H9 (cell line): Measurements from ENCODE around the gene ANKRD29. TPM values are rescaled to one million over a fixed set of nuclear protein-coding genes. Genes with fewer than 3 reads are reported as not detected.

Experiments used
- DNase-seq: peaks from one replicate; pipeline ENCODE4 v3.0.0-alpha.2; 2017
- H2AFZ ChIP-seq: one replicate; pipeline ENCODE4 v1.6.1; 2013; ENCODE audit warnings: mild to moderate bottlenecking, low read length, control low read depth, moderate library complexity
- H2AK5ac ChIP-seq: 2 replicates; pipeline ENCODE4 v1.6.1; 2013; ENCODE audit warnings: low read length, control low read depth, mixed read lengths; ENCODE audit not compliant: insufficient read length
- H2BK120ac ChIP-seq: one replicate; pipeline ENCODE4 v1.6.1; 2013; ENCODE audit warnings: low read depth, mild to moderate bottlenecking, low read length, control low read depth, inconsistent platforms; ENCODE audit not compliant: poor library complexity, severe bottlenecking
- H2BK12ac ChIP-seq: 2 replicates; pipeline ENCODE4 v1.6.1; 2013; ENCODE audit warnings: low read length, control low read depth, mixed read lengths, low read depth; ENCODE audit not compliant: insufficient read length
- H2BK15ac ChIP-seq: 2 replicates; pipeline ENCODE4 v1.6.1; 2013; ENCODE audit warnings: low read depth, low read length, control low read depth
- H2BK20ac ChIP-seq: one replicate; pipeline ENCODE4 v1.6.1; 2013; ENCODE audit warnings: low read depth, mild to moderate bottlenecking, low read length, control low read depth, inconsistent platforms; ENCODE audit not compliant: poor library complexity, severe bottlenecking
- H2BK5ac ChIP-seq: 2 replicates; pipeline ENCODE4 v1.6.1; 2013; ENCODE audit warnings: low read length, control low read depth, mixed read lengths; ENCODE audit not compliant: insufficient read length
- H3K14ac ChIP-seq: 2 replicates; pipeline ENCODE4 v1.6.1; 2013; ENCODE audit warnings: low read length, control low read depth; ENCODE audit not compliant: insufficient read depth
- H3K18ac ChIP-seq: 2 replicates; pipeline ENCODE4 v1.6.1; 2013; ENCODE audit warnings: low read depth, mild to moderate bottlenecking, mixed read lengths, low read length, control low read depth; ENCODE audit not compliant: insufficient read length
- H3K23ac ChIP-seq: 2 replicates; pipeline ENCODE4 v1.6.1; 2013; ENCODE audit warnings: low read length, control low read depth, mixed read lengths, low read depth; ENCODE audit not compliant: insufficient read length
- H3K23me2 ChIP-seq: 2 replicates; pipeline ENCODE4 v1.6.1; 2013; ENCODE audit warnings: low read depth, mild to moderate bottlenecking, mixed read lengths, low read length, control low read depth; ENCODE audit not compliant: insufficient read length, poor library complexity, severe bottlenecking
- H3K27ac ChIP-seq: 2 replicates; pipeline ENCODE4 v1.5.1; 2013; ENCODE audit warnings: low read length, control low read depth, mixed read lengths, low read depth; ENCODE audit not compliant: insufficient read length
- H3K27me3 ChIP-seq: 2 replicates; pipeline ENCODE4 v1.6.1; 2013; ENCODE audit warnings: low read length, control low read depth, inconsistent platforms; ENCODE audit not compliant: insufficient read depth
- H3K4ac ChIP-seq: 2 replicates; pipeline ENCODE4 v1.6.1; 2013; ENCODE audit warnings: low read depth, mild to moderate bottlenecking, control low read depth, inconsistent platforms, low read length, moderate library complexity
- H3K4me1 ChIP-seq: 2 replicates; pipeline ENCODE4 v1.6.1; 2013; ENCODE audit warnings: low read length, control low read depth, inconsistent platforms; ENCODE audit not compliant: insufficient read depth
- H3K4me2 ChIP-seq: 2 replicates; pipeline ENCODE4 v1.6.1; 2013; ENCODE audit warnings: low read length, control low read depth, mixed read lengths; ENCODE audit not compliant: insufficient read length, insufficient read depth
- H3K56ac ChIP-seq: 2 replicates; pipeline ENCODE4 v1.6.1; 2013; ENCODE audit warnings: low read depth, mild to moderate bottlenecking, mixed read lengths, low read length, control low read depth; ENCODE audit not compliant: insufficient read length
- H3K79me1 ChIP-seq: 2 replicates; pipeline ENCODE4 v1.6.1; 2013; ENCODE audit warnings: low read depth, mild to moderate bottlenecking, moderate library complexity, low read length, control low read depth, inconsistent platforms; ENCODE audit not compliant: insufficient read depth, poor library complexity, severe bottlenecking
- H3K79me2 ChIP-seq: 2 replicates; pipeline ENCODE4 v1.6.1; 2013; ENCODE audit warnings: low read length, control low read depth, inconsistent platforms; ENCODE audit not compliant: insufficient read depth
- H3K9ac ChIP-seq: 2 replicates; pipeline ENCODE4 v1.6.1; 2013; ENCODE audit warnings: low read length, control low read depth, mixed read lengths; ENCODE audit not compliant: insufficient read length; ENCODE audit errors: extremely low read depth
- H3K9me3 ChIP-seq: one replicate; pipeline ENCODE4 v1.6.1; 2013; ENCODE audit warnings: low read depth, low read length, inconsistent platforms; ENCODE audit not compliant: control insufficient read depth
- H3T11ph ChIP-seq: one replicate; pipeline ENCODE4 v1.6.1; 2013; ENCODE audit warnings: mild to moderate bottlenecking, low read length, control low read depth, inconsistent platforms
- H4K20me1 ChIP-seq: one replicate; pipeline ENCODE4 v1.6.1; 2013; ENCODE audit not compliant: control insufficient read depth, insufficient read length, insufficient read depth
- H4K5ac ChIP-seq: 2 replicates; pipeline ENCODE4 v1.6.1; 2013; ENCODE audit warnings: low read depth, mild to moderate bottlenecking, mixed read lengths, low read length, control low read depth; ENCODE audit not compliant: insufficient read length
- H4K8ac ChIP-seq: replicated peaks from 2 replicates; pipeline ENCODE4 v1.6.1; 2013; ENCODE audit warnings: low read length, control low read depth, mixed read lengths, low read depth; ENCODE audit not compliant: insufficient read length
- H4K91ac ChIP-seq: 2 replicates; pipeline ENCODE4 v1.6.1; 2013; ENCODE audit warnings: low read depth, mild to moderate bottlenecking, moderate library complexity, mixed read lengths, low read length, control low read depth; ENCODE audit not compliant: insufficient read length
- H3K27ac Mint-ChIP-seq, 3 experiments: 2 replicates in 2 of 3; 3 replicates in 1 of 3; pipeline ENCODE4 v1.8.0; 2020 to 2021; ENCODE audit warnings: mixed read lengths in 3 of 3, mild to moderate bottlenecking in 1 of 3, moderate library complexity in 1 of 3
- H3K27me3 Mint-ChIP-seq: 2 replicates; pipeline ENCODE4 v1.8.0; 2021; ENCODE audit warnings: low read depth, mild to moderate bottlenecking, moderate library complexity, mixed read lengths
- H3K36me3 Mint-ChIP-seq, 3 experiments: 2 replicates in 2 of 3; 3 replicates in 1 of 3; pipeline ENCODE4 v1.8.0; 2020 to 2021; ENCODE audit warnings: low read depth in 3 of 3, mixed read lengths in 3 of 3; ENCODE audit not compliant: insufficient read depth in 1 of 3
- H3K4me1 Mint-ChIP-seq, 2 experiments: 2 replicates each; pipeline ENCODE4 v1.8.0; 2020; ENCODE audit warnings: mixed read lengths in 2 of 2
- H3K4me3 Mint-ChIP-seq, 2 experiments: 2 replicates in 1 of 2; 3 replicates in 1 of 2; pipeline ENCODE4 v1.8.0; 2020 to 2021; ENCODE audit warnings: mild to moderate bottlenecking in 2 of 2, mixed read lengths in 2 of 2, moderate library complexity in 1 of 2
- H3K9me3 Mint-ChIP-seq, 2 experiments: 2 replicates in 1 of 2; 3 replicates in 1 of 2; pipeline ENCODE4 v1.8.0; 2020; ENCODE audit warnings: mild to moderate bottlenecking in 2 of 2, mixed read lengths in 2 of 2, moderate library complexity in 1 of 2
- WGBS: extraction: QIAGEN DNeasy Blood & Tissue Kit; methylation state at CpG from one replicate; pipeline ENCODE4 v1.1.7; 2013; ENCODE audit warnings: missing lambda C conversion rate, low lambda C conversion rate, mixed read lengths; ENCODE audit not compliant: insufficient read length; ENCODE audit errors: extremely low coverage; 5-methylcytosine and 5-hydroxymethylcytosine counted together
- total RNA-seq: library from RNA; stranded (reverse); gene quantifications from 2 replicates; pipeline ENCODE4 v1.2.1, GENCODE V29; 2021
- TF ChIP-seq, protein P1 (sequence below): fragments of 200-600 bp; sonication (generic); conservative IDR thresholded peaks from 3 replicates; pipeline ENCODE4 v1.8.0; 2021; ENCODE audit warnings: antibody characterized with exemption, mild to moderate bottlenecking

Gene ANKRD29
- total RNA-seq, 1 experiment from 2014 or later = 2.1 TPM

DNA sequence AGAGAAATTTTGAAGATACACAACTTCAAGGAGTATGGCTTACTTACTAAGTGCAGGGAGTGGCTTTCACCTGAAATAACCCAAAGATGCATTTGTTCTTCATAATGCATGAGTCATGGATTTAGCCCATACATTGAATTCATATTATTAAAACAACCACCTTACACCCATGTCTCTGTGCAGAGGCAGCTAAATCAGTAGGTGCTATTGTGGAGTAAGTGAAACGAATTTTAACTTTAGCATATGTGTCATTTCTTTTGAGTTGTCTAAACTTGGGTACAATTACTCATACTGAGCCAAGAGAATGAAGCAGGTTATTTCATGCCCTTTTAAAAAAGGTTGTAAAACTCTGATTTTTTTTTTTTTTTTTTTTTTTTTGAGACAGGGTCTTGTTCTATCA lies 11.0 kb upstream of the ANKRD29 start:
- Histone ChIP-seq H3K18ac (no peak overlapping the region), H3K23ac (no peak overlapping the region), H2BK5ac (no peak overlapping the region), H3K4me2 (no peak overlapping the region), H2BK120ac (no peak overlapping the region), H3K4ac (no peak overlapping the region), H2BK20ac (no peak overlapping the region), H4K20me1 (no peaks in the 10 kb centered on the region), H3K27me3 (no peaks in the 10 kb centered on the region), H2AK5ac (no peak overlapping the region), H3K14ac (no peak overlapping the region), H4K91ac (no peak overlapping the region), H3K27ac (no peak overlapping the region), H3K9ac (no peak overlapping the region), H2BK12ac (no peak overlapping the region), H3K79me1 (no peaks in the 10 kb centered on the region), H2BK15ac (no peak overlapping the region), H4K8ac (no peak overlapping the region), H4K5ac (no peak overlapping the region), H2AFZ (no peak overlapping the region), H3K56ac (no peak overlapping the region), H3K4me1 (no peaks in the 10 kb centered on the region; the same call in 1 of the 2 replicates), H3K79me2 (no peaks in the 10 kb centered on the region), H3K9me3 (no peaks in the 10 kb centered on the region), H3K23me2 (no peaks in the 10 kb centered on the region), H3T11ph (no peak overlapping the region)
- H3K9me3 Mint-ChIP-seq = no peaks in the 10 kb centered on the region
- H3K4me3 Mint-ChIP-seq = no peak overlapping the region
- DNase-seq = no peak
- TF ChIP-seq, protein P1, sequence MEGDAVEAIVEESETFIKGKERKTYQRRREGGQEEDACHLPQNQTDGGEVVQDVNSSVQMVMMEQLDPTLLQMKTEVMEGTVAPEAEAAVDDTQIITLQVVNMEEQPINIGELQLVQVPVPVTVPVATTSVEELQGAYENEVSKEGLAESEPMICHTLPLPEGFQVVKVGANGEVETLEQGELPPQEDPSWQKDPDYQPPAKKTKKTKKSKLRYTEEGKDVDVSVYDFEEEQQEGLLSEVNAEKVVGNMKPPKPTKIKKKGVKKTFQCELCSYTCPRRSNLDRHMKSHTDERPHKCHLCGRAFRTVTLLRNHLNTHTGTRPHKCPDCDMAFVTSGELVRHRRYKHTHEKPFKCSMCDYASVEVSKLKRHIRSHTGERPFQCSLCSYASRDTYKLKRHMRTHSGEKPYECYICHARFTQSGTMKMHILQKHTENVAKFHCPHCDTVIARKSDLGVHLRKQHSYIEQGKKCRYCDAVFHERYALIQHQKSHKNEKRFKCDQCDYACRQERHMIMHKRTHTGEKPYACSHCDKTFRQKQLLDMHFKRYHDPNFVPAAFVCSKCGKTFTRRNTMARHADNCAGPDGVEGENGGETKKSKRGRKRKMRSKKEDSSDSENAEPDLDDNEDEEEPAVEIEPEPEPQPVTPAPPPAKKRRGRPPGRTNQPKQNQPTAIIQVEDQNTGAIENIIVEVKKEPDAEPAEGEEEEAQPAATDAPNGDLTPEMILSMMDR = no peak
- peaks cover 11 to 17% of the 10 kb centered on the region in 2 experiments for H3K4me1 Mint-ChIP-seq
- no peaks in the 10 kb centered on the region for H3K36me3 Mint-ChIP-seq
- H3K27me3 Mint-ChIP-seq = peaks cover 7% of the 10 kb centered on the region
- no CpG with 5 or more reads among the region's 1 CpG for WGBS
- H3K27ac Mint-ChIP-seq = no peak overlapping the region
